ENCODE measurements around the gene KIF3C. TPM values are rescaled to one million over a fixed set of nuclear protein-coding genes. Genes with fewer than 3 reads are reported as not detected.

Gene KIF3C
- total and polyA plus RNA-seq, 12 donors: 2.8 to 22.8 (median 9.8) TPM

GRCh38 chr2:26016012-26016705 is 33.9 kb upstream of the KIF3C start:
- TF ChIP-seq CTCF (IDR thresholded peaks at IDR 0.05): no peak
- no peak for TF ChIP-seq POLR2A (IDR thresholded peaks at IDR 0.05)
- Histone ChIP-seq H3K9me3 (replicated peaks in 1 of 3) (no peaks in the 10 kb centered on the region), H3K4me3 (no peak overlapping the region), H3K36me3 (replicated peaks in 1 of 2) (no peaks in the 10 kb centered on the region), H3K27ac (peak overlapping the region; percentile 9 to 83 (median 52)), H3K27me3 (no peaks in the 10 kb centered on the region), H3K4me1 (replicated peaks in 1 of 2) (peaks cover 34 to 46% of the 10 kb centered on the region in 2 donors)
- DNase-seq: peak in 1 of 7 donors; percentile 34
- intact Hi-C loops (cut with DNase I): no loop called here
- 73 to 75% (median 75%) methylated on average over 13 of the region's 13 CpGs for whole genome bisulfite sequencing, 4 donors

GRCh38 chr2:26013668-26014067 is 31.4 kb upstream of the KIF3C start:
- peaks cover 32 to 44% of the 10 kb centered on the region in 2 donors for H3K4me1 ChIP-seq (replicated peaks in 1 of 2)
- no peaks in the 10 kb centered on the region for H3K9me3 ChIP-seq (replicated peaks in 1 of 3)
- DNase-seq: no peak
- H3K4me3 ChIP-seq: no peak overlapping the region
- TF ChIP-seq CTCF (IDR thresholded peaks at IDR 0.05): no peak
- TF ChIP-seq POLR2A (IDR thresholded peaks at IDR 0.05): no peak
- H3K36me3 ChIP-seq (replicated peaks in 1 of 2): no peaks in the 10 kb centered on the region
- H3K27me3 ChIP-seq: no peaks in the 10 kb centered on the region
- intact Hi-C loops (cut with DNase I): no loop called here
- WGBS, 4 donors: 92 to 100% (median 96%) methylated on average over 1 of the region's 1 CpG
- peak overlapping the region in 1 of 5 donors; percentile 66 for H3K27ac ChIP-seq

DNA sequence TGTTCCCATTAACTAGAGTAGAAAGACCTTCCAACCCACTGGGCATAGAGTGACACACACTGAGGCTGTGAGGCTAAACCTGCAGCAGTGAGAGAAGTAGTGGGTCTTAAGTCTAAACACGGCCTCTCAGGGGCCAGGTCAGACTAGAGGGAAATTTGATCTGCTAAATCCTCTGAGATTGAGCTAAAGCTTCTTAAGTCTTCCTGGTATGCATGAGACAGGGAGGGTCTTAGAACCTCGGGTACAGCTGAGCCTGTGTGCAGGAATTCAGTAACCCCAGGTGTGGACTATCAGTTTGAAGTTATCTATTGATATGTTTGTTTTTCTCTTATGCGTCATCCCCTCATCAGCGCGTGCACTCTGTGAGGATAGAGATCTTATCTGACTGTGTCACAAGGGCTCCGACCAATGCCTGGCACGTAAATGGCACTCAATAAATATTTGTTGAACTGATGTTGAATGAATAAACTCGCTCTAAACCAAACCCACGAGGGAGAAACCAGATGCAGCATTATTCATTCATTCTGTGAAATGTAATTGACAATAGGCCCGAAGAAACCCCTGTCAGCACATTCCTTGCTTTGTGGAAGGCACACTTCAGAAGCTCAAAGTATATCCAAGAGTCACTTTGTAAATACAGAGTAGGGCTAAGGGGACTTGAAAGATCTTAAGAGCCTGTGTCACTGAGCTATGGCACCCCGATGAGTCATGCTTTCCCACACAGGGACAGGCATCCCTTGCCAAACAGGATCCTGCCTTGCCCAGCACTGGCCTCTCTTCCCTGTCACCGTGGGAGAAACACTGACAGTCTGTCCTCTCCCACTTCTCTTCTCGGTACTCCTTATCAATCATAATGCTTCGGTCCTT is 29.9 kb upstream of the KIF3C start:
- 24 to 39% (median 33%) methylated on average over 12 to 14 of the region's 14 CpGs for WGBS, 4 donors
- peak; percentile 73 to 91 (median 91) for DNase-seq
- no peaks in the 10 kb centered on the region for H3K36me3 ChIP-seq (replicated peaks in 1 of 2)
- H3K4me3 ChIP-seq: no peak overlapping the region
- intact Hi-C loops (cut with DNase I): no loop called here
- H3K27ac ChIP-seq: peak overlapping the region; percentile 35 to 87 (median 66)
- no peaks in the 10 kb centered on the region for H3K9me3 ChIP-seq (replicated peaks in 1 of 3)
- peaks cover 18 to 29% of the 10 kb centered on the region in 2 donors for H3K4me1 ChIP-seq (replicated peaks in 1 of 2)
- H3K27me3 ChIP-seq: no peaks in the 10 kb centered on the region
- TF ChIP-seq CTCF (IDR thresholded peaks at IDR 0.05): no peak
- peak in 1 of 2 donors; percentile 28 for TF ChIP-seq POLR2A (IDR thresholded peaks at IDR 0.05)

GRCh38 chr2:26011609-26011989 is 29.3 kb upstream of the KIF3C start:
- H3K27me3 ChIP-seq: no peaks in the 10 kb centered on the region
- H3K4me3 ChIP-seq: no peak overlapping the region
- no peaks in the 10 kb centered on the region for H3K9me3 ChIP-seq (replicated peaks in 1 of 3)
- peak in 2 of 7 donors; percentile 25 to 31 for DNase-seq
- intact Hi-C loops (cut with DNase I): no loop called here
- H3K4me1 ChIP-seq (replicated peaks in 1 of 2): peaks cover 13 to 29% of the 10 kb centered on the region in 2 donors
- no peak for TF ChIP-seq POLR2A (IDR thresholded peaks at IDR 0.05)
- no peak for TF ChIP-seq CTCF (IDR thresholded peaks at IDR 0.05)
- H3K36me3 ChIP-seq (replicated peaks in 1 of 2): no peaks in the 10 kb centered on the region
- H3K27ac ChIP-seq: peak overlapping the region in 4 of 5 donors; percentile 35 to 87 (median 76)
- WGBS, 4 donors: 67 to 75% (median 71%) methylated on average over 6 of the region's 6 CpGs

Measured in adrenal gland (tissue), 12 donors.